NCI-H2171 (cell line): ENCODE data around the gene METTL27.
A peak's percentile ranks its signal among the peaks of the same experiment; 100 is the strongest.
"Not testable (repeated sequence)": the region's sequence is repeated elsewhere in the genome, so short reads cannot be mapped to it uniquely, and the experiment has no call there.

Experiments
- DNase-seq: peaks from one replicate; lab custom pipeline; 2025; lab: John Stamatoyannopoulos, UW

The METTL27 gene

GRCh38 chr7:73839290-73839689 lies 3.0 kb downstream of the METTL27 start:
- DNase-seq, result no peak

- DNase-seq, result no peak
These were observed 3.7 kb downstream of the METTL27 start for GRCh38 chr7:73838642-73839041.

- DNase-seq, result not testable (repeated sequence)
These were observed 5.1 kb downstream of the METTL27 start for GRCh38 chr7:73837167-73837566.

- DNase-seq, result no peak
These were observed 7.6 kb downstream of the METTL27 start for GRCh38 chr7:73834626-73835191.

GRCh38 chr7:73833251-73833919 lies 8.9 kb downstream of the METTL27 start:
- DNase-seq, result no peak

GRCh38 chr7:73832806-73833205 lies 9.5 kb downstream of the METTL27 start:
- no peak for DNase-seq

GRCh38 chr7:73831834-73832651 lies 10.3 kb downstream of the METTL27 start:
- DNase-seq, result peak; percentile 51

GRCh38 chr7:73831584-73831833 lies 10.8 kb downstream of the METTL27 start:
- DNase-seq, result no peak

GRCh38 chr7:73830681-73831583 lies 11.4 kb downstream of the METTL27 start, which contains the start of gene CLDN4:
Gene CLDN4, plus strand, starts transcription at chr7:73830996. Its CDS starts 206 bp downstream, at chr7:73831202.
- DNase-seq, result peak; percentile 53

GRCh38 chr7:73829921-73830680 lies 12.2 kb downstream of the METTL27 start:
- no peak for DNase-seq

- DNase-seq, result no peak
These were observed 12.8 kb downstream of the METTL27 start for GRCh38 chr7:73829505-73829904.

GRCh38 chr7:73828972-73829371 lies 13.3 kb downstream of the METTL27 start:
- DNase-seq, result no peak

GRCh38 chr7:73828107-73828803 lies 14.1 kb downstream of the METTL27 start:
- peak; percentile 87 for DNase-seq

- peak; percentile 99 for DNase-seq
These were observed 14.7 kb downstream of the METTL27 start for GRCh38 chr7:73827567-73828106.

- DNase-seq, result no peak
These were observed 17.3 kb downstream of the METTL27 start for GRCh38 chr7:73824986-73825385.

GRCh38 chr7:73823873-73824592 lies 18.3 kb downstream of the METTL27 start:
- DNase-seq, result no peak

- no peak for DNase-seq
These were observed 19.1 kb downstream of the METTL27 start for GRCh38 chr7:73823257-73823656.

- DNase-seq, result no peak
These were observed 19.8 kb downstream of the METTL27 start for GRCh38 chr7:73822319-73823173.
